Mesothelial cell of epicardium (in vitro differentiated cells): ENCODE data around the gene NUP205. TPM values are rescaled to one million over a fixed set of nuclear protein-coding genes. Genes with fewer than 3 reads are reported as not detected.
"Not testable (repeated sequence)": the region's sequence is repeated elsewhere in the genome, so short reads cannot be mapped to it uniquely, and the experiment has no call there.

Experiments
- DNase-seq, 2 experiments: peaks; one replicate each; pipeline ENCODE4 v3.0.0; 2021; ENCODE audit warnings: low spot score in 2 of 2; ENCODE audit not compliant: unreplicated experiment in 2 of 2
- H3K27ac Mint-ChIP-seq: 2 replicates; pipeline ENCODE4 v1.8.0; 2021; ENCODE audit warnings: mixed read lengths
- H3K27me3 Mint-ChIP-seq: 2 replicates; pipeline ENCODE4 v1.8.0; 2021; ENCODE audit warnings: low read depth, mixed read lengths
- H3K36me3 Mint-ChIP-seq: 2 replicates; pipeline ENCODE4 v1.8.0; 2021; ENCODE audit warnings: mixed read lengths
- H3K4me1 Mint-ChIP-seq: 2 replicates; pipeline ENCODE4 v1.8.0; 2021; ENCODE audit warnings: mixed read lengths
- H3K4me3 Mint-ChIP-seq: 2 replicates; pipeline ENCODE4 v1.8.0; 2021; ENCODE audit warnings: mild to moderate bottlenecking, moderate library complexity, mixed read lengths
- H3K9me3 Mint-ChIP-seq: 2 replicates; pipeline ENCODE4 v1.8.0; 2021; ENCODE audit warnings: mixed read lengths
- CTCF ChIP-seq: fragments of 200-600 bp; sonication (generic); IDR thresholded peaks from one replicate; pipeline ENCODE4 v1.5.0; 2021; ENCODE audit warnings: antibody characterized with exemption; ENCODE audit not compliant: unreplicated experiment
- total RNA-seq: library from RNA; stranded (reverse); gene quantifications from 3 replicates; pipeline ENCODE4 v1.2.1, GENCODE V29; 2021

NUP205 gene
- total RNA-seq, 1 donor from 2014 or later, result 82.4 TPM

GRCh38 chr7:135665042-135665441, 107.3 kb downstream of the NUP205 start:
- H3K4me3 Mint-ChIP-seq, result no peak overlapping the region
- no peak for DNase-seq
- peaks cover 4% of the 10 kb centered on the region for H3K9me3 Mint-ChIP-seq
- H3K36me3 Mint-ChIP-seq, result peaks cover 18% of the 10 kb centered on the region
- no peak overlapping the region for H3K27ac Mint-ChIP-seq
- no peak for TF ChIP-seq CTCF
- peaks cover 29% of the 10 kb centered on the region for H3K4me1 Mint-ChIP-seq
- no peaks in the 10 kb centered on the region for H3K27me3 Mint-ChIP-seq

- H3K27ac Mint-ChIP-seq, result peak overlapping the region; percentile 26
- H3K4me3 Mint-ChIP-seq, result no peak overlapping the region
- no peaks in the 10 kb centered on the region for H3K27me3 Mint-ChIP-seq
- H3K9me3 Mint-ChIP-seq, result peaks cover 4% of the 10 kb centered on the region
- no peak for DNase-seq
- no peak for TF ChIP-seq CTCF
- peaks cover 32% of the 10 kb centered on the region for H3K4me1 Mint-ChIP-seq
- H3K36me3 Mint-ChIP-seq, result peaks cover 18% of the 10 kb centered on the region
These were observed 108.4 kb downstream of the NUP205 start for GRCh38 chr7:135666156-135666555.

DNA sequence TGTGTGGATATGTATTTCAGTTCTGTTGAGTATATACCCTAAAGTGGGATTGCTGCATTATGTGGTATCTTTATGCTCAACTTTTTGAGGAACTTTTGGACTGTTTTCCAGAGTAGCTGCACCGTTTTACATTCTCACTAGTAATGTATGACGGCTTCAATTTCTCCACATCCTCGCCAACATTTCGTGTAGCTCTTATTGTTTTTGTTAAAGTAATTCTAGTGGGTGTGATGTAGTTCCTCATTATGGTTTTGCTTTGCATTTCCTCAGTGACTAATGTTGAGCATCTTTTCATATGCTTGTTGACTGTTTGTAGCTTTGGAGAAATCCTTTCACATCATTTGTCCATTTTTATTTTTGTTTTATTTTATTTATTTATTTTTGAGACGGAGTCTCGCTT, 109.1 kb downstream of the NUP205 start:
- no peak for DNase-seq

DNA sequence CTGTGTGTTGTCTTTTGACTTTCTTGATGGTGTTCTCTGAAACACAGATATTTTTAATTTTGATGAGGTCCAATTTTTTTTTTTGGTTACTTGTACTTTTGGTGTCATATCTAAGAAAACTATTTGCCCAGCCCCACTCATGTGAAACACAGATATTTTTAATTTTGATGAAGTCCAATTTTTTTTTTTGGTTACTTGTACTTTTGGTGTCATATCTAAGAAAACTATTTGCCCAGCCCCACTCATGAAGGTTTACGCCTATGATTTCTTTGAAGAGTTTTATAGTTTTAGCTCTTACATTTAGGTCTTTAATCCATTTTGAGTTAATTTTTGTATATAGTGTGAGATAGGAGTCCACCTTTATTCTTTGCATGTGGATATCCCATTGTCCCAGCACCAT, 109.9 kb downstream of the NUP205 start:
- not testable (repeated sequence) for H3K9me3 Mint-ChIP-seq, H3K4me3 Mint-ChIP-seq

More for the DNA sequence above, 109.1 kb downstream of the NUP205 start:
- no peak overlapping the region for H3K4me3 Mint-ChIP-seq
- peaks cover 29% of the 10 kb centered on the region for H3K4me1 Mint-ChIP-seq
- no peak overlapping the region for H3K27ac Mint-ChIP-seq
- H3K27me3 Mint-ChIP-seq, result no peaks in the 10 kb centered on the region
- peaks cover 18% of the 10 kb centered on the region for H3K36me3 Mint-ChIP-seq
- H3K9me3 Mint-ChIP-seq, result peaks cover 4% of the 10 kb centered on the region
- no peak for TF ChIP-seq CTCF

DNA sequence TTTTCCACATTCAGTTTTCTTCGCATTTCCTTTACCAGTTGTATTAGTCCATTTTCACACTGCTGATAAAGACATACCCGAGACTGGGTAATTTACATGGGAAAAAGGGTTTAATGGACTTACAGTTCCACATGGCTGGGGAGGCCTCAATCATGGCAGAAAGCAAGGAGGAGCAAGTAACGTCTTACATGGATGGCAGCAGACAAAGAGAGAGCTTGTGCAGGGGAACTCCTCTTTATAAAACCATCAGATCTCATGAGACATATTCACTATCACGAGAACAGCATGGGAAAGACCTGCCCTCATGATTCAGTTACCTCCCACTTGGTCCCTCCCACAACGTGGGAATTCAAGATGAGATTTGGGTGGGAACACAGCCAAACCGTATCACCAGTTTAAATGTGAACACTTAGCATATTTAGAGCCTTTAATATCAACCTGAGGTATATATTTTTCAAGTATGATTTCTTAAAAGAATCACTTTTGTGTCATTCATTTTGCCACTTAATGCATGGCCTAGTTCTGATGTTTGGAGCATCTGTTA, 111.2 kb downstream of the NUP205 start:
- not testable (repeated sequence) for H3K27ac Mint-ChIP-seq, H3K27me3 Mint-ChIP-seq, H3K4me3 Mint-ChIP-seq, DNase-seq, H3K9me3 Mint-ChIP-seq
- Mint-ChIP-seq H3K4me1 (peaks cover 32% of the 10 kb centered on the region), H3K36me3 (peaks cover 18% of the 10 kb centered on the region)

More for the DNA sequence above, 109.9 kb downstream of the NUP205 start:
- not testable (repeated sequence) for DNase-seq, H3K27ac Mint-ChIP-seq, H3K27me3 Mint-ChIP-seq
- peaks cover 18% of the 10 kb centered on the region for H3K36me3 Mint-ChIP-seq
- peaks cover 29% of the 10 kb centered on the region for H3K4me1 Mint-ChIP-seq

DNA sequence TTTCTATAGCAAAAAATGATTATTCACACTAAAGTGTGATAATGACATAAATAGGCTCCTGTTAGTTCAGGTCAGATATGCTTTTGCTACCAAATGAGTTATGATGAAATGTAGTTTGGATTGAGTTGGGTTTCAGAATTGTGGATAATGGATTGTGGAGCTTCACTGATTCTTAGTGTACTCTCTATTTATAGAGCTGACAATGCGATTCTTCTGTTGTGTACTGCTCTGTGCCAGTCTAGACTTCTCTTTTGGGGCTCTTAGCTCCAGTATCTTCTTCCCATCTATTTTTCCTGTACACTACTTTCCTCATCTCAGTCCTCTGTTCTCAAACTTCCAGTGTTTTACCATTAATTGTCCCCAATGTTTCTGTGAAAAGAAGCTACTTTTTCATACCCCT, 112.1 kb downstream of the NUP205 start:
- Mint-ChIP-seq H3K9me3 (peaks cover 4% of the 10 kb centered on the region), H3K27ac (peak overlapping the region; percentile 32), H3K27me3 (no peaks in the 10 kb centered on the region), H3K4me1 (peaks cover 24% of the 10 kb centered on the region), H3K36me3 (peaks cover 21% of the 10 kb centered on the region), H3K4me3 (no peak overlapping the region)
- no peak for TF ChIP-seq CTCF
- no peak for DNase-seq

DNA sequence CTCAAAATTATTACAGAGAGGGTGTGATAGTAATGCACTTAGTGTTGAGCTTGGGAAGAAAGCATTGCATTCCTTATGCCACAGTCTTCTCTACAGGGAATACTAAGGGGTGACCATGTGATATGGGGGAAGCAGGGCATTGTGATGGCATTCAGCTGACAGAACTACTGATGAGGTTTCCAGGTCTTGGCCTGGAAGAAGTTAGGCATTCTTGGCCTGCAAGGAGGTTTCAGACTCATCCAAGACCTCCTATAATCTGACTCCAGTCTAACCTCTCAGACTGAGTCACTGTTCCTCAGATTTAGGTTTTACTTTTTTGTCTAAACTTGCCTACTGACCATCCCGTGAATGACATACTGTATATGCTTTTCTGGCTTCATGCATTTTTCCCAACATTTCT, 112.5 kb downstream of the NUP205 start:
- Mint-ChIP-seq H3K4me1 (peaks cover 20% of the 10 kb centered on the region), H3K36me3 (peaks cover 23% of the 10 kb centered on the region), H3K4me3 (no peak overlapping the region), H3K27me3 (no peaks in the 10 kb centered on the region), H3K27ac (peak overlapping the region; percentile 32), H3K9me3 (peaks cover 4% of the 10 kb centered on the region)
- no peak for TF ChIP-seq CTCF
- DNase-seq, result no peak
